Breast epithelium (tissue), 3 donors: Measurements from ENCODE around the gene C10orf105.

ENCODE experiments used
- POLR2A ChIP-seq: fragments of 450-650 bp; IDR thresholded peaks from one replicate; pipeline ENCODE4 v1.6.1; 2016; ENCODE audit warnings: antibody characterized with exemption, mild to moderate bottlenecking, moderate library complexity
- POLR2AphosphoS5 ChIP-seq, 3 donors: sonication (generic); formaldehyde crosslinking; IDR thresholded peaks; one replicate each; pipeline ENCODE4 v1.6.1; 2017; ENCODE audit warnings: antibody characterized with exemption in 3 of 3
- TF ChIP-seq, protein P1 (sequence below), 3 donors: fragments of 450-650 bp; IDR thresholded peaks; one replicate each; pipeline ENCODE4 v1.5.1; 2016 to 2017; ENCODE audit warnings: antibody characterized with exemption in 3 of 3, mild to moderate bottlenecking in 3 of 3, moderate library complexity in 3 of 3

DNA sequence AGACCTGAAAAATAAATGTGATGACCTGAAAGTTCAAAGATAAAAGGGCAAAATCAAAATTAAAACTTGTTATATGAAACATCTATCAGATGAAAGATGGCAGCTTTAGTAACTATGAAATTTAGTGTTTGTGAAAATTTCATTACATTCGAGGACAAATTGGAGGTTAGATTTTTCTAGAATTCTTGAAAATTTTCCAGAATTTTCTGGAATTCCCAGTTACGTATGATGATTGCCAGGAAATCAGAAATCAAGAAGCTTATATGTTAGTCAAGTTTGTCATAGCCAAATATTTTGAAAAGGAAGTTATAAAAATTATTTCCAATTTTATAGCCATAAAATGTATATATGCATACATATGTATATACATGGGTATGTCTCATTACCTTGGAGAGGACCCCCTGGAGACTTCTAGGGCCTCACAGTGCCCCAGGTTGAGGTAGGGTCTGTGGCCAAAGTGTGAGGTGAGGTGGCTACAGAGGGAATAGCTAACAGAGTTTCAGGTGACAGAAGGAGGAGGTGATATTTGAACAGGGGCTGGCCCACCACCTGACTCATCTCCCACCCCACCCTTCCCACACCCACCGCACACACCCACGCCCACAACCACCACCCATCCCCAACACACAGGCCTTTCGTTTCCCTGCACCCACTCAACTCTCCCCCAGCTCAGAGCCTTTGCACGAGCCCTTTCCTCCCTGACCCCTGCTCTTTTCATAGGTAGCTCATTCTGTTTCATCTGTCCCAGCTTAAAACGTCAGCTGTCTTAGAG, 21.5 kb downstream of the C10orf105 start:
- TF ChIP-seq, protein P1, sequence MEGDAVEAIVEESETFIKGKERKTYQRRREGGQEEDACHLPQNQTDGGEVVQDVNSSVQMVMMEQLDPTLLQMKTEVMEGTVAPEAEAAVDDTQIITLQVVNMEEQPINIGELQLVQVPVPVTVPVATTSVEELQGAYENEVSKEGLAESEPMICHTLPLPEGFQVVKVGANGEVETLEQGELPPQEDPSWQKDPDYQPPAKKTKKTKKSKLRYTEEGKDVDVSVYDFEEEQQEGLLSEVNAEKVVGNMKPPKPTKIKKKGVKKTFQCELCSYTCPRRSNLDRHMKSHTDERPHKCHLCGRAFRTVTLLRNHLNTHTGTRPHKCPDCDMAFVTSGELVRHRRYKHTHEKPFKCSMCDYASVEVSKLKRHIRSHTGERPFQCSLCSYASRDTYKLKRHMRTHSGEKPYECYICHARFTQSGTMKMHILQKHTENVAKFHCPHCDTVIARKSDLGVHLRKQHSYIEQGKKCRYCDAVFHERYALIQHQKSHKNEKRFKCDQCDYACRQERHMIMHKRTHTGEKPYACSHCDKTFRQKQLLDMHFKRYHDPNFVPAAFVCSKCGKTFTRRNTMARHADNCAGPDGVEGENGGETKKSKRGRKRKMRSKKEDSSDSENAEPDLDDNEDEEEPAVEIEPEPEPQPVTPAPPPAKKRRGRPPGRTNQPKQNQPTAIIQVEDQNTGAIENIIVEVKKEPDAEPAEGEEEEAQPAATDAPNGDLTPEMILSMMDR (IDR thresholded peaks at IDR 0.05), result no peak
- TF ChIP-seq POLR2AphosphoS5 (IDR thresholded peaks at IDR 0.05) (no peak), POLR2A (no peak)
